SU-DHL-6 (cell line): ENCODE results near the gene EPO.

Experiments used
- H2AFZ ChIP-seq: fragments of 200-600 bp; sonication (generic); 2 replicates; pipeline ENCODE4 v1.6.1; 2014; ENCODE audit warnings: low read depth, mild to moderate bottlenecking, moderate library complexity, mixed read lengths, antibody characterized with exemption, low read length; ENCODE audit not compliant: severe bottlenecking
- H3F3A ChIP-seq: fragments of 200-600 bp; shearing (Covaris generic); 2 replicates; pipeline ENCODE4 v1.6.0; 2016; ENCODE audit warnings: antibody characterized with exemption, mild to moderate bottlenecking; ENCODE audit not compliant: insufficient read depth
- H3K27ac ChIP-seq: fragments of 200-600 bp; sonication (generic); 2 replicates; pipeline ENCODE4 v1.5.1; 2016; ENCODE audit warnings: low read depth, mild to moderate bottlenecking, low read length, moderate library complexity, mixed read lengths
- H3K27me3 ChIP-seq: fragments of 200-600 bp; sonication (generic), shearing (Covaris generic); 2 replicates; pipeline ENCODE4 v1.6.0; 2014; ENCODE audit warnings: mild to moderate bottlenecking, low read length
- H3K36me3 ChIP-seq: fragments of 200-600 bp; sonication (generic); 2 replicates; pipeline ENCODE4 v1.6.1; 2014; ENCODE audit warnings: mild to moderate bottlenecking, low read length, mixed read lengths
- H3K4me2 ChIP-seq: fragments of 300-600, 200-600 bp; shearing (Covaris generic), sonication (generic); 2 replicates; pipeline ENCODE4 v1.6.0; 2014; ENCODE audit warnings: low read length, low read depth, mild to moderate bottlenecking; ENCODE audit not compliant: poor library complexity, severe bottlenecking
- H3K4me3 ChIP-seq: fragments of 200-600 bp; sonication (generic); 2 replicates; pipeline ENCODE4 v1.5.1; 2014; ENCODE audit warnings: antibody characterized with exemption, low read length, mild to moderate bottlenecking, mixed read lengths; ENCODE audit not compliant: insufficient read depth, poor library complexity, severe bottlenecking
- H3K79me2 ChIP-seq: fragments of 200-600 bp; sonication (generic); 2 replicates; pipeline ENCODE4 v1.6.1; 2014; ENCODE audit warnings: mild to moderate bottlenecking, low read length, moderate library complexity; ENCODE audit not compliant: insufficient read depth
- H3K9ac ChIP-seq: fragments of 200-600 bp; sonication (generic); 2 replicates; pipeline ENCODE4 v1.7.0; 2014; ENCODE audit warnings: mild to moderate bottlenecking, low read length
- H3K9me2 ChIP-seq: fragments of 200-600 bp; sonication (generic); replicated peaks from 2 replicates; pipeline ENCODE4 v1.6.1; 2014; ENCODE audit warnings: low read length; ENCODE audit not compliant: insufficient read depth
- H3K9me3 ChIP-seq: fragments of 200-600 bp; sonication (generic); 2 replicates; pipeline ENCODE4 v1.6.1; 2014; ENCODE audit warnings: low read length, mixed read lengths; ENCODE audit not compliant: insufficient read depth
- H4K20me1 ChIP-seq: fragments of 200-600 bp; sonication (generic); 2 replicates; pipeline ENCODE4 v1.6.1; 2014; ENCODE audit warnings: low read depth, mild to moderate bottlenecking, antibody characterized with exemption, low read length, moderate library complexity, mixed read lengths
- CTCF ChIP-seq: fragments of 200-600 bp; sonication (generic); IDR thresholded peaks from one replicate; pipeline ENCODE4 v1.5.1; 2017; ENCODE audit warnings: antibody characterized with exemption, mild to moderate bottlenecking, low read length, moderate library complexity; ENCODE audit not compliant: insufficient read depth, poor library complexity, severe bottlenecking
- EZH2phosphoT487 ChIP-seq: fragments of 200-600 bp; sonication (generic), shearing (Covaris generic); conservative IDR thresholded peaks from 2 replicates; pipeline ENCODE4 v1.6.1; 2018; ENCODE audit warnings: mild to moderate bottlenecking, antibody characterized with exemption, low read length, moderate library complexity, mixed read lengths

The EPO gene

DNA sequence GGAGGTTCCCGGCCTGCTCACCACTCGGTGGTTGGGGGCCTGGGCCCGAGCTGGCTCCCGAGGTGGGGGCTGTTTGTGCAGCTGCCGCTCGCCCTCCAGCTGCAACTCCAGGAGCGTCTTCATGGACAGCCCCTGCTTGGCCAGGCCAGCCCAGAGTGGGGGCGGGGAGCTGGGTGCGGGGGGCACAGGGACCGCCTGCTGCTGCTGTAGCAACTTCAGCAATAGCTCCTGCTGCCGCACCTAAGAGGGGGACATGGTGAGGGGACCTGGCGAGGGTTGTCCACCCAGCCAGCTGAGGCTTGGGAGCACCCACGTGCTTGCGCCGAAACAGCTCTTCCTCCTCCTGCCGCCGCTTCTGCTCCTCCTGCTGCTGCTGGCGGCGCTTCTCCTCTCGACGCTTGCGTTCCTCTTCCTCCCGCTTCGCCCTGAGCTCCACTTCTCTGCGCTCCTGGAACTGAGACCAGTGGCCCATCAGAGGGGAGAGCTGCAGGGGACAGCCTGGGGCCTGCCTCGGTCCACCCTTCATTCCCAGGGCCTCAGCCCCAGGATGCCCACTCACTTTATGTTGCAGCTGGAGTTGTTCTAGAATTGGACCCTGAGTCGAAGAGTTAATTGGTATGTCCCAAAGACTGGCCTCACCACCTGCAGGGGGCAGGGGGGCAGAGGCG, 37.1 kb upstream of the EPO start:
- Histone ChIP-seq H3K9ac (no peak overlapping the region), H4K20me1 (no peaks in the 10 kb centered on the region), H3K4me3 (no peak overlapping the region), H3K4me2 (no peak overlapping the region), H3F3A (peaks cover 20% of the 10 kb centered on the region), H3K9me2 (no peaks in the 10 kb centered on the region), H3K36me3 (no peaks in the 10 kb centered on the region), H3K27me3 (no peaks in the 10 kb centered on the region), H3K79me2 (no peaks in the 10 kb centered on the region), H2AFZ (no peak overlapping the region), H3K27ac (no peak overlapping the region), H3K9me3 (no peaks in the 10 kb centered on the region)
- TF ChIP-seq EZH2phosphoT487 (no peak), CTCF (no peak)

GRCh38 chr7:100683659-100684533, 36.4 kb upstream of the EPO start:
- Histone ChIP-seq H3K79me2 (0 out of 2 replicates have a peak, but pooled peaks cover 7% of the 10 kb centered on the region), H3K36me3 (no peaks in the 10 kb centered on the region), H3K27me3 (no peaks in the 10 kb centered on the region), H3K4me2 (no peak overlapping the region), H3K9me2 (no peaks in the 10 kb centered on the region), H2AFZ (no peak overlapping the region), H3K9ac (no peak overlapping the region), H3K9me3 (no peaks in the 10 kb centered on the region), H3K4me3 (no peak overlapping the region), H4K20me1 (no peaks in the 10 kb centered on the region), H3F3A (peaks cover 20% of the 10 kb centered on the region), H3K27ac (no peak overlapping the region)
- TF ChIP-seq CTCF (no peak), EZH2phosphoT487 (no peak)

DNA sequence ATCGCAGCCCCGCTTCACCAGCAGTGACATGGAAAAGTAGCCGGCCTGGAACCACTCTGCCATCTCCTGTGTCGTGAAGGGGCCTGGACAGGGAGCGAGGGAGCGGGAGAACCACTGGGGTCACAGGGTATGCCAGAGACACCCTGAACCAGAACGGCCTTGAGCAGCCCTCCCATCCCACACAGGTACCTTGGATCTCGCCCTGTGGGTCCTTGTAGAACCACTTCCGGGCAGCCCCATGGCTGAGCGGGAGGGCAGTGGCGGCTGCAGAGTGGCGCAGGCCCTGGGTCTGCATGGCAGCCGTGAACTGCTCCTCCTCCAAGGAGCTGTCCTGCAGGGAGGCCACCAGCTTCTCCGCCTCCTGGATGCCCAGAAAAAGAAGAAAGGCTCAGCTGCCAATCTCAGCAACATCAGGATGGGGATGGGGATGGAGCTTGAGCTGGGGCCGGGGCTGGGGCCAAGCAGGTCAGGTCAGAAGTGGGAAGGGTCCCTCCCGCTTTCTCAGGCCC, 35.7 kb upstream of the EPO start:
- TF ChIP-seq EZH2phosphoT487: no peak
- no peak for TF ChIP-seq CTCF
- Histone ChIP-seq H3K79me2 (peaks cover 14% of the 10 kb centered on the region), H3K9me2 (no peaks in the 10 kb centered on the region), H3K4me3 (no peak overlapping the region), H3K9me3 (no peaks in the 10 kb centered on the region), H4K20me1 (no peaks in the 10 kb centered on the region), H3K27ac (no peak overlapping the region), H2AFZ (no peak overlapping the region), H3F3A (peaks cover 20% of the 10 kb centered on the region), H3K36me3 (no peaks in the 10 kb centered on the region), H3K9ac (no peak overlapping the region), H3K4me2 (no peak overlapping the region), H3K27me3 (no peaks in the 10 kb centered on the region)
